Activated T-cell treated with anti-CD3 and anti-CD28 coated beads, Interleukin-2, amount 50 U/mL, for 24 hours (primary cell): ENCODE data around the gene TMEM170A.
A peak's percentile ranks its signal among the peaks of the same experiment; 100 is the strongest.
"Not testable (repeated sequence)": the region's sequence is repeated elsewhere in the genome, so short reads cannot be mapped to it uniquely, and the experiment has no call there.

Experiments
- DNase-seq: peaks from one replicate; pipeline ENCODE4 v3.0.0-alpha.2; 2020
- H3K27ac Mint-ChIP-seq: 2 replicates; pipeline ENCODE4 v1.8.0; 2020; ENCODE audit warnings: mild to moderate bottlenecking, mixed read lengths
- H3K27me3 Mint-ChIP-seq: 2 replicates; pipeline ENCODE4 v1.8.0; 2020; ENCODE audit warnings: mixed read lengths
- H3K36me3 Mint-ChIP-seq: 2 replicates; pipeline ENCODE4 v1.8.0; 2020; ENCODE audit warnings: low read depth, mixed read lengths
- H3K4me1 Mint-ChIP-seq: 2 replicates; pipeline ENCODE4 v1.8.0; 2020; ENCODE audit warnings: low read depth, mixed read lengths
- H3K4me3 Mint-ChIP-seq: 2 replicates; pipeline ENCODE4 v1.8.0; 2020; ENCODE audit warnings: mild to moderate bottlenecking, moderate library complexity, mixed read lengths
- H3K9me3 Mint-ChIP-seq: 2 replicates; pipeline ENCODE4 v1.8.0; 2020; ENCODE audit warnings: mixed read lengths

Gene TMEM170A

GRCh38 chr16:75464122-75464918 lies at the start of gene TMEM170A:
Gene TMEM170A (minus strand): TSS chr16:75464689. CDS start chr16:75464600, 89 bp downstream.
- Mint-ChIP-seq H3K9me3 (no peaks in the 10 kb centered on the region), H3K27ac (peak within 1 kb of the TSS; percentile 96), H3K27me3 (no peaks in the 10 kb centered on the region), H3K4me1 (peaks cover 52% of the 10 kb centered on the region), H3K36me3 (peaks cover 33% of the 10 kb centered on the region), H3K4me3 (peak within 1 kb of the TSS; percentile 91)
- DNase-seq = peak; percentile 99

GRCh38 chr16:75506574-75506973 lies 42.1 kb upstream of the TMEM170A start:
- no peak for DNase-seq
- Mint-ChIP-seq H3K4me1 (peaks cover 3% of the 10 kb centered on the region), H3K27ac (no peak overlapping the region), H3K27me3 (peaks cover 13% of the 10 kb centered on the region), H3K36me3 (no peaks in the 10 kb centered on the region), H3K9me3 (no peaks in the 10 kb centered on the region), H3K4me3 (no peak overlapping the region)

GRCh38 chr16:75506107-75506506 lies 41.6 kb upstream of the TMEM170A start:
- Mint-ChIP-seq H3K27me3 (peaks cover 13% of the 10 kb centered on the region), H3K4me3 (no peak overlapping the region), H3K9me3 (no peaks in the 10 kb centered on the region), H3K4me1 (peaks cover 3% of the 10 kb centered on the region), H3K36me3 (no peaks in the 10 kb centered on the region), H3K27ac (no peak overlapping the region)
- no peak for DNase-seq

- Mint-ChIP-seq H3K4me3 (no peak overlapping the region), H3K27me3 (peaks cover 13% of the 10 kb centered on the region), H3K27ac (no peak overlapping the region), H3K36me3 (no peaks in the 10 kb centered on the region), H3K9me3 (no peaks in the 10 kb centered on the region), H3K4me1 (peaks cover 3% of the 10 kb centered on the region)
- DNase-seq = no peak
These were observed 39.3 kb upstream of the TMEM170A start for GRCh38 chr16:75503801-75504200.

GRCh38 chr16:75502916-75503605 lies 38.6 kb upstream of the TMEM170A start:
- peaks cover 3% of the 10 kb centered on the region for H3K4me1 Mint-ChIP-seq
- no peaks in the 10 kb centered on the region for H3K9me3 Mint-ChIP-seq
- peaks cover 9% of the 10 kb centered on the region for H3K27me3 Mint-ChIP-seq
- H3K27ac Mint-ChIP-seq = no peak overlapping the region
- H3K36me3 Mint-ChIP-seq = no peaks in the 10 kb centered on the region
- no peak overlapping the region for H3K4me3 Mint-ChIP-seq
- no peak for DNase-seq

- not testable (repeated sequence) for H3K4me1 Mint-ChIP-seq, H3K9me3 Mint-ChIP-seq, H3K36me3 Mint-ChIP-seq, H3K4me3 Mint-ChIP-seq, H3K27ac Mint-ChIP-seq, DNase-seq
- peaks cover 14% of the 10 kb centered on the region for H3K27me3 Mint-ChIP-seq
These were observed 37.3 kb upstream of the TMEM170A start for GRCh38 chr16:75501820-75502219.

GRCh38 chr16:75501359-75501758 lies 36.9 kb upstream of the TMEM170A start:
- peaks cover 13% of the 10 kb centered on the region for H3K27me3 Mint-ChIP-seq
- DNase-seq = no peak
- peaks cover 3% of the 10 kb centered on the region for H3K4me1 Mint-ChIP-seq
- H3K9me3 Mint-ChIP-seq = no peaks in the 10 kb centered on the region
- no peak overlapping the region for H3K27ac Mint-ChIP-seq
- H3K36me3 Mint-ChIP-seq = no peaks in the 10 kb centered on the region
- no peak overlapping the region for H3K4me3 Mint-ChIP-seq

GRCh38 chr16:75498605-75499322 lies 34.3 kb upstream of the TMEM170A start:
- H3K9me3 Mint-ChIP-seq, H3K27ac Mint-ChIP-seq: not testable (repeated sequence)

GRCh38 chr16:75497558-75497957 lies 33.1 kb upstream of the TMEM170A start:
- H3K4me3 Mint-ChIP-seq = no peak overlapping the region
- H3K27me3 Mint-ChIP-seq = peaks cover 37% of the 10 kb centered on the region
- H3K9me3 Mint-ChIP-seq = no peaks in the 10 kb centered on the region
- H3K27ac Mint-ChIP-seq = no peak overlapping the region
- H3K36me3 Mint-ChIP-seq = no peaks in the 10 kb centered on the region
- peaks cover 7% of the 10 kb centered on the region for H3K4me1 Mint-ChIP-seq
- no peak for DNase-seq

More at GRCh38 chr16:75498605-75499322, 34.3 kb upstream of the TMEM170A start:
- H3K4me1 Mint-ChIP-seq, H3K4me3 Mint-ChIP-seq, H3K36me3 Mint-ChIP-seq, DNase-seq: not testable (repeated sequence)
- H3K27me3 Mint-ChIP-seq = peaks cover 27% of the 10 kb centered on the region

GRCh38 chr16:75495076-75495674 lies 30.7 kb upstream of the TMEM170A start, which contains the start of gene CHST6:
Gene CHST6 (minus strand): TSS chr16:75495441. CDS start chr16:75479828, 15,613 bp downstream.
- peak; percentile 55 for DNase-seq
- Mint-ChIP-seq H3K4me1 (peaks cover 7% of the 10 kb centered on the region), H3K36me3 (no peaks in the 10 kb centered on the region), H3K27me3 (peaks cover 35% of the 10 kb centered on the region), H3K9me3 (no peaks in the 10 kb centered on the region), H3K27ac (no peak within 1 kb of the TSS), H3K4me3 (peak within 1 kb of the TSS; percentile 56)

GRCh38 chr16:75494661-75495075 lies 30.2 kb upstream of the TMEM170A start:
- H3K4me1 Mint-ChIP-seq = peaks cover 7% of the 10 kb centered on the region
- peak overlapping the region; percentile 56 for H3K4me3 Mint-ChIP-seq
- H3K36me3 Mint-ChIP-seq = no peaks in the 10 kb centered on the region
- no peak overlapping the region for H3K27ac Mint-ChIP-seq
- DNase-seq = no peak
- no peaks in the 10 kb centered on the region for H3K9me3 Mint-ChIP-seq
- H3K27me3 Mint-ChIP-seq = peaks cover 35% of the 10 kb centered on the region

GRCh38 chr16:75494184-75494583 lies 29.7 kb upstream of the TMEM170A start:
- no peak for DNase-seq
- peak overlapping the region; percentile 56 for H3K4me3 Mint-ChIP-seq
- no peaks in the 10 kb centered on the region for H3K9me3 Mint-ChIP-seq
- peaks cover 7% of the 10 kb centered on the region for H3K4me1 Mint-ChIP-seq
- no peak overlapping the region for H3K27ac Mint-ChIP-seq
- no peaks in the 10 kb centered on the region for H3K36me3 Mint-ChIP-seq
- peaks cover 35% of the 10 kb centered on the region for H3K27me3 Mint-ChIP-seq

GRCh38 chr16:75491876-75492275 lies 27.4 kb upstream of the TMEM170A start:
- no peak for DNase-seq
- H3K4me1 Mint-ChIP-seq = peaks cover 7% of the 10 kb centered on the region
- H3K27me3 Mint-ChIP-seq = peaks cover 44% of the 10 kb centered on the region
- H3K27ac Mint-ChIP-seq = no peak overlapping the region
- H3K9me3 Mint-ChIP-seq = no peaks in the 10 kb centered on the region
- no peaks in the 10 kb centered on the region for H3K36me3 Mint-ChIP-seq
- no peak overlapping the region for H3K4me3 Mint-ChIP-seq

GRCh38 chr16:75488322-75488721 lies 23.8 kb upstream of the TMEM170A start:
- Mint-ChIP-seq H3K36me3 (no peaks in the 10 kb centered on the region), H3K27me3 (peaks cover 26% of the 10 kb centered on the region), H3K27ac (no peak overlapping the region), H3K9me3 (no peaks in the 10 kb centered on the region), H3K4me3 (no peak overlapping the region), H3K4me1 (no peaks in the 10 kb centered on the region)
- DNase-seq = no peak
